Lower leg skin (tissue), 4 donors: ENCODE measurements around the gene XAGE1B. TPM values are rescaled to one million over a fixed set of nuclear protein-coding genes. Genes with fewer than 3 reads are reported as not detected.
"Not testable (repeated sequence)": the region's sequence is repeated elsewhere in the genome, so short reads cannot be mapped to it uniquely, and the experiment has no call there.

ENCODE experiments used
- DNase-seq, 2 donors: peaks; one replicate each; pipeline ENCODE4 v3.0.0-alpha.2; 2019; ENCODE audit warnings: low spot score in 2 of 2
- H3K4me3 ChIP-seq: fragments of 200-600 bp; sonication (generic); 2 replicates; pipeline ENCODE4 v1.5.1; 2017; ENCODE audit warnings: mild to moderate bottlenecking, low read depth; ENCODE audit not compliant: poor library complexity, severe bottlenecking
- POLR2A ChIP-seq, 2 donors: fragments of 450-650 bp; IDR thresholded peaks; one replicate each; pipeline ENCODE4 v1.6.1; 2016 to 2017; ENCODE audit warnings: antibody characterized with exemption in 2 of 2, mild to moderate bottlenecking in 1 of 2, moderate library complexity in 1 of 2
- WGBS, 2 donors: methylation state at CpG; one replicate each; pipeline ENCODE4 v1.1.5; 2018; 5-methylcytosine and 5-hydroxymethylcytosine counted together
- intact Hi-C: fragments of 100-400 bp; cut with DNase I; formaldehyde crosslinking; loops from one replicate; pipeline ENCODE4 v1.15.0; 2023; ENCODE audit warnings: low total_unique reads
- total RNA-seq, 4 donors: library from RNA; depleted of rRNA; stranded (reverse); fragments of >200 nt; gene quantifications; one replicate each; pipeline ENCODE4 v1.1.0, GENCODE V29; 2016
- TF ChIP-seq, protein P1 (sequence below), 3 donors: fragments of 450-650 bp; IDR thresholded peaks; one replicate each; pipeline ENCODE4 v1.5.1; 2016; ENCODE audit warnings: antibody characterized with exemption in 3 of 3, mild to moderate bottlenecking in 3 of 3, moderate library complexity in 2 of 3

The XAGE1B gene, protein sequence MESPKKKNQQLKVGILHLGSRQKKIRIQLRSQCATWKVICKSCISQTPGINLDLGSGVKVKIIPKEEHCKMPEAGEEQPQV
- total RNA-seq, result under 1 TPM in 1 of 4 donors, not detected in 3; 0.76 TPM

DNA sequence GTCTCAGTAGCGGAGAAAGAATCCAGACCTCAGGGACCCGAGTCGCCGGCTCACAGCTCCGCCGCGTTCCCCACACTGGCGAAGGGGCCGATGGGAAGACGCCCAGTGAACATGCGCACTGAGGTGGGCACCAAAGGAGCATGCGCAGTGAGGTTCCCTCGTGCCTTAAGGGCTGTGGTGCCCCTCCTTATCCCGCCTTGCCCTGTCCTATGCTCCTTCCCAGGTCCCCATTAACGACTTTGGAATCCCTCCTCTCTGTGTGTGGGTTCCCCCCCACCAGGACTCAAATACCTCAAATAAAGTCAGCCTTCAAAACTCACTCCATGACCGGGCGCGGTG, at the start of gene XAGE1B:
Gene XAGE1B (minus strand): TSS at position 77 of the 339 bp plus-strand sequence. CDS start 1,536 bp downstream, outside the sequence.
- H3K4me3 ChIP-seq, DNase-seq, intact Hi-C loops: not testable (repeated sequence)
- WGBS, 2 donors, result no CpG with 5 or more reads among the region's 18 CpGs

DNA sequence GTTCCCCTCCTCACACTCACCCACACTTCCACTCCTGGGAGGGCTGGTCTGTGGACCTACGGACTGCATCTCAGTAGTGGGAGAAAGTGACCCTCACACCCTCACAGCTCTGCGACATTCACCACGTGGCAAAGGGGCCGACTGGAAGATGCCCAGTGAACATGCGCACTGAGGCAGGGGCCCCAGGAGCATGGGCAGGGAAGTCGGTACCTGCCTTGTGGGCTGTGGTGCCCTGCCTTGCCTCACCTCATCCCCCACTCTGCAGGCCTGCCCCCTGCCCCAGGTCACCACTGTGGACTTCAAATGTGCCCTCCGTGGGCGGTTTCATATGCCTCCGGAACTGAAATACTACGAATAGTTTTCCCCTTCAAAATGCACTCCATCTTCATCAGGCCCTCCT, 46.2 kb upstream of the XAGE1B start:
- intact Hi-C loops, result no loop called here
- 82 to 83% methylated on average over 6 to 10 of the region's 10 CpGs for WGBS, 2 donors
- H3K4me3 ChIP-seq, result no peak overlapping the region
- TF ChIP-seq, protein P1, sequence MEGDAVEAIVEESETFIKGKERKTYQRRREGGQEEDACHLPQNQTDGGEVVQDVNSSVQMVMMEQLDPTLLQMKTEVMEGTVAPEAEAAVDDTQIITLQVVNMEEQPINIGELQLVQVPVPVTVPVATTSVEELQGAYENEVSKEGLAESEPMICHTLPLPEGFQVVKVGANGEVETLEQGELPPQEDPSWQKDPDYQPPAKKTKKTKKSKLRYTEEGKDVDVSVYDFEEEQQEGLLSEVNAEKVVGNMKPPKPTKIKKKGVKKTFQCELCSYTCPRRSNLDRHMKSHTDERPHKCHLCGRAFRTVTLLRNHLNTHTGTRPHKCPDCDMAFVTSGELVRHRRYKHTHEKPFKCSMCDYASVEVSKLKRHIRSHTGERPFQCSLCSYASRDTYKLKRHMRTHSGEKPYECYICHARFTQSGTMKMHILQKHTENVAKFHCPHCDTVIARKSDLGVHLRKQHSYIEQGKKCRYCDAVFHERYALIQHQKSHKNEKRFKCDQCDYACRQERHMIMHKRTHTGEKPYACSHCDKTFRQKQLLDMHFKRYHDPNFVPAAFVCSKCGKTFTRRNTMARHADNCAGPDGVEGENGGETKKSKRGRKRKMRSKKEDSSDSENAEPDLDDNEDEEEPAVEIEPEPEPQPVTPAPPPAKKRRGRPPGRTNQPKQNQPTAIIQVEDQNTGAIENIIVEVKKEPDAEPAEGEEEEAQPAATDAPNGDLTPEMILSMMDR (IDR thresholded peaks at IDR 0.05), result no peak
- TF ChIP-seq POLR2A (IDR thresholded peaks at IDR 0.05), result no peak
- DNase-seq, result no peak

DNA sequence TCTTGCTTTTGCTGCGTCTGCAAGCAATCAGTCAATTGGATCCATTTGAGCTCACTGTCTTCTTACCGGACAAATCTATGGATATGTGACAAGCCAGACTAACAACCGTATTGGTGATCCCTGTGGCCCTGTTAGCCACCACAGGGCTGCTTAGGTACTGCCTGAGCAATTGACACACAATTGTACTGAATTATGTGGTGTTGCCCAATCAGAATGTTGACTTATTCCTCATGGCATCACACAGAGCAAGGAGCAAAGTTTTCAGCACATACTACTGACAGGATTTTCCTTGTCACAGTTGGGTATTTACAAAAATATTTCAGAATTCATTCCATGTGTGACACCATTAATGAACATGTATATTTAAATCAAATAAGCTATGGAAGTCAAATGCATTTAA, 41.3 kb upstream of the XAGE1B start:
- TF ChIP-seq POLR2A (IDR thresholded peaks at IDR 0.05), result no peak
- TF ChIP-seq, protein P1 (IDR thresholded peaks at IDR 0.05), result no peak
- H3K4me3 ChIP-seq, result no peak overlapping the region
- intact Hi-C loops, result no loop called here
- DNase-seq, result no peak
- 85% methylated on average over 3 of the region's 3 CpGs; no CpG with 5 or more reads in 1 of the 2 donors for WGBS, 2 donors

DNA sequence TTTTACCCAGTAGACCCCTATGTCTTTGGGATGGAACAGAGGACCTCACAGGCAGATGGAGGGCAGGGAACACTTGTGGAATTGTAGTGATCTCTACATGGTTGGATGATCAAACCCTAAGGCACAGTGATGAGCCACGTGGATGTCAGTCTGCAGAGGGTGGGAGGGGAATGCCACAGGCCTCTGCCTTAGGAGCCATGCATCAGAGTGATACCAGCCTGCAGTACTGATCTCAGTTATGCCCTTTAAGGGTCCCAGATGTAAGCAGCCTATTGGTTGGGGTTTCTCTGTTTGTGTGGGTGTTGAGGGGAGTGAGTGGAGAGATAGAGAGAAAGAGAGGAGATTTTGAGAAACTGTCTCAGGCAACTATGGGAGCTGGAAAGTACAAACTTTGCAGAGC, 39.9 kb upstream of the XAGE1B start:
- WGBS, 2 donors, result 21 to 50% methylated on average over 1 of the region's 1 CpG
- TF ChIP-seq, protein P1 (IDR thresholded peaks at IDR 0.05), result no peak
- TF ChIP-seq POLR2A (IDR thresholded peaks at IDR 0.05), result no peak

DNA sequence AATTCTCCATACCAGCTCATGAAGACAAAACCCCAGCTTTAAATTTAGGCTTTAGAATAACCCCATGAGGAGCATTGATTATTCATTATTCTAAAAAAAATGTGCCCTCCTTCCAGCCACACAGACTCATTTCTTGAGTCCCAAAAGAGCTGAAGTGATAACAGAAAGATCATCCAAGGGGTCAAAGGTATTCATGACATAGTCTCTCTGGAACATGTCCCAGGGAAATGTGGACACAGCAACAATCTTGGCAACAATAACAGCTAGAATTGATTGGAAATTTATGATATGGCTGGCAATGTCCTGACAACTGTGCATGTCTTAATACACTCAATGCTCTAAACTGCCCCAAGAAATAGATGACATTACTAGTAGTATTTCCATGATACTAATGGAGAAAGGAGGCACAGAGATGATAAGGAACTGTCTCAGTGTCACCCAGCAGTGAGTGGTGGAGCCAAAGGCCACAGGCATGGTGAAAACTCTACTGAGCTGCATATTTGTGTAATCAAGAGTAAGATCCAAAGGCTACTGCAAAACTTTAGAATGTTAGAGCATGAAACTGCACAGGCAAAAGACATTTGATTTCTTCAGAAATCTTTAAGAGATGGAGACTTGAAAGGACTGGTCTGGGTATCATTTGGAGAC, 37.3 kb upstream of the XAGE1B start:
- no peak overlapping the region for H3K4me3 ChIP-seq
- no peak for DNase-seq
- TF ChIP-seq, protein P1 (IDR thresholded peaks at IDR 0.05), result no peak
- no peak for TF ChIP-seq POLR2A (IDR thresholded peaks at IDR 0.05)
- intact Hi-C loops, result no loop called here

More for the DNA sequence above, 39.9 kb upstream of the XAGE1B start:
- DNase-seq, result no peak
- intact Hi-C loops, result no loop called here
- no peak overlapping the region for H3K4me3 ChIP-seq

DNA sequence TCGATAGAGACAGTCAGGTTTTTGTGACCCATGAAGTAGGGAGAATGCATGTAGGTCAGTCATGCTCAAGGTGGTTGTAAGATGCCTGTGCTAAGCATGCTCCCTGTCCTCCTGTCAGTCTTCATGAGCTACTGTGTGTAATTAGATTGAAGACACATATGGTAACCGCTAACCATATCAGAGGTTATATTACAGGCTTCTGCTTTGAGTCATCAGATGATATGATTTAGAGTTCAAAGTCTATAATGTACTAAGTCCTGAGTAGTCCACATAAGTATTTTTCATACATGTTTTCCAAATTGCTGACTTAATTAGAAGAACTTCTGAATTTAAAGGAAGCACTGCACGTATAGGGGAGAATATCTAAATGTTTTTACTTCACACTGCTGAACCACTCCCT, 31.9 kb upstream of the XAGE1B start:
- H3K4me3 ChIP-seq, intact Hi-C loops, DNase-seq: not testable (repeated sequence)
- WGBS, 2 donors, result 69 to 85% methylated on average over 3 of the region's 3 CpGs
